WTC11 (cell line): ENCODE measurements around the gene ST6GALNAC3. TPM values are rescaled to one million over a fixed set of nuclear protein-coding genes. Genes with fewer than 3 reads are reported as not detected.

ENCODE experiments used
- ATAC-seq: fragments of 200-7000 bp; cut with Tn5 transposase; 2 replicates; pipeline ENCODE4 v1.10.0; 2021; ENCODE audit warnings: mild to moderate bottlenecking, moderate library complexity
- CTCF ChIA-PET: fragments of 300-600 bp; sonication (Branson Sonifier 250); formaldehyde crosslinking; loops from one replicate; lab custom pipeline; 2021; ENCODE audit warnings: antibody characterized with exemption; lab: Charles Lee
- POLR2A ChIA-PET: fragments of 350-600 bp; sonication (Branson Sonifier 250); formaldehyde crosslinking; loops from one replicate; lab custom pipeline; 2021; ENCODE audit warnings: antibody characterized with exemption; lab: Charles Lee
- DNase-seq: peaks from one replicate; pipeline ENCODE4 v3.0.0; 2021; ENCODE audit warnings: low spot score
- H3K27ac Mint-ChIP-seq: 2 replicates; pipeline ENCODE4 v1.8.0; 2021; ENCODE audit warnings: mixed read lengths
- H3K27me3 Mint-ChIP-seq: 2 replicates; pipeline ENCODE4 v1.8.0; 2021; ENCODE audit warnings: low read depth, mild to moderate bottlenecking, moderate library complexity, mixed read lengths
- H3K36me3 Mint-ChIP-seq: 2 replicates; pipeline ENCODE4 v1.8.0; 2021; ENCODE audit warnings: mixed read lengths
- H3K4me1 Mint-ChIP-seq: 2 replicates; pipeline ENCODE4 v1.8.0; 2022; ENCODE audit warnings: mixed read lengths
- H3K4me3 Mint-ChIP-seq: 2 replicates; pipeline ENCODE4 v1.8.0; 2021; ENCODE audit warnings: mild to moderate bottlenecking, moderate library complexity, mixed read lengths
- H3K9me3 Mint-ChIP-seq: 2 replicates; pipeline ENCODE4 v1.8.0; 2021; ENCODE audit warnings: mixed read lengths
- ATF6 ChIP-seq: sonication (generic); formaldehyde crosslinking; IDR thresholded peaks from 2 replicates; pipeline ENCODE4 v1.8.1; 2023; ENCODE audit warnings: mild to moderate bottlenecking, missing genetic modification reagents
- CREM ChIP-seq: sonication (generic); formaldehyde crosslinking; IDR thresholded peaks from 2 replicates; pipeline ENCODE4 v1.8.1; 2022; ENCODE audit warnings: mild to moderate bottlenecking, missing genetic modification reagents, moderate library complexity
- E2F1 ChIP-seq: sonication (generic); formaldehyde crosslinking; IDR thresholded peaks from 2 replicates; pipeline ENCODE4 v1.8.0; 2022; ENCODE audit warnings: mild to moderate bottlenecking, missing genetic modification reagents
- GABPB1 ChIP-seq: sonication (generic); formaldehyde crosslinking; IDR thresholded peaks from 2 replicates; pipeline ENCODE4 v1.8.1; 2023; ENCODE audit warnings: mild to moderate bottlenecking, missing genetic modification reagents
- NFE2L1 ChIP-seq: sonication (generic); formaldehyde crosslinking; IDR thresholded peaks from 2 replicates; pipeline ENCODE4 v1.8.1; 2023; ENCODE audit warnings: missing genetic modification reagents
- NR1H2 ChIP-seq: sonication (generic); formaldehyde crosslinking; IDR thresholded peaks from 2 replicates; pipeline ENCODE4 v1.9.0; 2021; ENCODE audit warnings: mild to moderate bottlenecking, moderate library complexity, missing genetic modification reagents
- SMAD3 ChIP-seq: sonication (generic); formaldehyde crosslinking; IDR thresholded peaks from 2 replicates; pipeline ENCODE4 v1.8.0; 2022; ENCODE audit warnings: missing genetic modification reagents, mild to moderate bottlenecking, borderline replicate concordance
- SP1 ChIP-seq: sonication (generic); formaldehyde crosslinking; conservative IDR thresholded peaks from 2 replicates; pipeline ENCODE4 v1.8.1; 2022; ENCODE audit warnings: missing genetic modification reagents
- USF1 ChIP-seq: sonication (generic); formaldehyde crosslinking; IDR thresholded peaks from 2 replicates; pipeline ENCODE4 v1.8.0; 2022; ENCODE audit warnings: mild to moderate bottlenecking, missing genetic modification reagents
- USF2 ChIP-seq: sonication (generic); formaldehyde crosslinking; IDR thresholded peaks from 2 replicates; pipeline ENCODE4 v1.8.1; 2023; ENCODE audit warnings: mild to moderate bottlenecking, missing genetic modification reagents, moderate library complexity
- ZNF121 ChIP-seq: sonication (generic); formaldehyde crosslinking; IDR thresholded peaks from 2 replicates; pipeline ENCODE4 v1.8.0; 2023; ENCODE audit warnings: missing genetic modification reagents
- ZNF138 ChIP-seq: sonication (generic); formaldehyde crosslinking; conservative IDR thresholded peaks from 2 replicates; pipeline ENCODE4 v1.8.1; 2022; ENCODE audit warnings: mild to moderate bottlenecking, moderate library complexity, missing genetic modification reagents
- ZNF512 ChIP-seq: sonication (generic); formaldehyde crosslinking; IDR thresholded peaks from 2 replicates; pipeline ENCODE4 v1.8.1; 2022; ENCODE audit warnings: missing genetic modification reagents, borderline replicate concordance
- total RNA-seq: library from RNA; stranded (reverse); gene quantifications from 3 replicates; pipeline ENCODE4 v1.2.3, GENCODE V29; 2021
- TF ChIP-seq, protein P1 (sequence below): fragments of 250-450 bp; sonication (Bioruptor Pico); conservative IDR thresholded peaks from 2 replicates; pipeline ENCODE4 v1.9.0; 2021; ENCODE audit warnings: mild to moderate bottlenecking
- TF ChIP-seq, protein P2 (sequence below): sonication (generic); formaldehyde crosslinking; conservative IDR thresholded peaks from 2 replicates; pipeline ENCODE4 v1.8.1; 2022; ENCODE audit warnings: mild to moderate bottlenecking, missing genetic modification reagents

ST6GALNAC3 gene
- total RNA-seq, 1 experiment from 2014 or later: 11.9 TPM

DNA sequence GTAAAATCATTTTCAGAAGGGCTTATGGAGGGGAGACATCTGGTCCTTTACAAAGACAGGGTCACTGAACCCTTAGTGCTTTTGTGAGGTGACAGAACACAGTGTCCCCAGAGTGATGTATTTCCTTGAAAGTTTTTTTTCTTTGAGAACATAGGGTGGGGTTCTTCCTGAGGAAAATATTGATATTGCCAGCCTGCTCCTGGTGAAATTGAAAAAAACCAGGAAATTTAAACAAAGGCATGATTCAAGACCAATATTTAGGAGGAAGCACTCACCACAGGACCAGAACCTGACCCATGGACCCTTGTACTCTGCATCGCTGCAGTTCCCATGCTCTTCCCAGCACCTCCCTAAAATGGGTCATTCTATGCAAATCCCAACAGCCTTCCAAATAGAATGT is 63.7 kb downstream of the ST6GALNAC3 start (continued):
- TF ChIP-seq NR1H2 (CRISPR knock-in tag): no peak
- no peak for TF ChIP-seq ZNF121
- TF ChIP-seq, protein P1, sequence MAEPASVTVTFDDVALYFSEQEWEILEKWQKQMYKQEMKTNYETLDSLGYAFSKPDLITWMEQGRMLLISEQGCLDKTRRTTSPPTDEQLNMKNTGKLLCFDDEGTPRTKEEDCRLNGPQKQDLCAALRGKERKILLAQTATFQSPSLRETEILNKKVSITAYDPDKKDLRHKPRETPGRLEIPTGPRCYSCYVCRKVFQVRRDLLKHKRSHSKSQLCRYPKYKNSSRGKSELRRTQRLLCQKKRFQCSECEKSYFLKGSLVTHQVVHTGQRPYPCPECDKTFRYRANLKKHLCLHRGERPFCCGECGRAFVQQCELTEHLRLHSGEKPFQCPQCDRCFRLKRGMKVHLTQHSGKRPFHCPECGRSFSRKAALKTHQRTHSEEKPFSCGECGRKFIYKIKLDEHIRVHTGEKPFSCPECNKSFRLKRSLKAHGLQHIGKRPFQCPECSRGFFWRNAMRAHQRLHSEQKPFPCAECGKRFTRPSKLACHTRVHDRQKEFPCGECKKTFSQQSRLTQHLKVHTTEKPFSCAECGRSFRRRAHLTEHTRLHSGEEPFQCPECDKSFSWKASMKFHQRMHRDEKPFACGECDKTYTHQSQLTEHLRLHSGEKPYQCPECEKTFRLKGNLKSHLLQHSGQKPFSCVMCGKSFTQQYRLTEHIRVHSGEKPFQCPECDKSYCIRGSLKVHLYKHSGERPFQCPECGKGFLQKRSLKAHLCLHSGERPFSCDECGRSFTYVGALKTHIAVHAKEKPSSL (CRISPR knock-in tag): no peak

GRCh38 chr1:76140227-76140626 is 65.7 kb downstream of the ST6GALNAC3 start:
- Mint-ChIP-seq H3K4me1 (peaks cover 25% of the 10 kb centered on the region), H3K36me3 (no peaks in the 10 kb centered on the region), H3K27ac (no peak overlapping the region), H3K4me3 (no peak overlapping the region), H3K27me3 (no peaks in the 10 kb centered on the region), H3K9me3 (no peaks in the 10 kb centered on the region)
- TF ChIP-seq SMAD3 (CRISPR knock-in tag) (no peak), USF1 (peak; percentile 65), NR1H2 (CRISPR knock-in tag) (no peak), NFE2L1 (no peak), GABPB1 (no peak), USF2 (CRISPR knock-in tag) (peak; percentile 82)
- peak; percentile 18 for DNase-seq
- POLR2A ChIA-PET: interaction anchor here (0.6 kb wide), 1 partner anchor 109 kb away, joined by 3 read pairs; no protein-coding TSS in a partner anchor
- ATAC-seq: peak; percentile 91
- CTCF ChIA-PET: interaction anchor here (0.7 to 2.2 kb wide), 8 partner anchors 14 to 231 kb away, joined by 3 to 8 read pairs (median 3); no protein-coding TSS in a partner anchor

GRCh38 chr1:76141929-76142328 is 67.4 kb downstream of the ST6GALNAC3 start:
- H3K36me3 Mint-ChIP-seq: no peaks in the 10 kb centered on the region
- ChIA-PET POLR2A (no interaction called here), CTCF (interaction anchor here (0.9 to 1.0 kb wide), 2 partner anchors 12 to 46 kb away, joined by 3 to 7 read pairs; no protein-coding TSS in a partner anchor)
- no peak overlapping the region for H3K4me3 Mint-ChIP-seq
- DNase-seq (peak; percentile 36), ATAC-seq (peak; percentile 54)
- H3K4me1 Mint-ChIP-seq: peaks cover 25% of the 10 kb centered on the region
- no peaks in the 10 kb centered on the region for H3K27me3 Mint-ChIP-seq
- no peak for TF ChIP-seq SP1 (CRISPR knock-in tag)
- no peak for TF ChIP-seq ATF6 (CRISPR knock-in tag)
- no peak for TF ChIP-seq E2F1 (CRISPR knock-in tag)
- TF ChIP-seq ZNF512 (CRISPR knock-in tag): no peak
- TF ChIP-seq, protein P2, sequence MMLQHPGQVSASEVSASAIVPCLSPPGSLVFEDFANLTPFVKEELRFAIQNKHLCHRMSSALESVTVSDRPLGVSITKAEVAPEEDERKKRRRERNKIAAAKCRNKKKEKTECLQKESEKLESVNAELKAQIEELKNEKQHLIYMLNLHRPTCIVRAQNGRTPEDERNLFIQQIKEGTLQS: no peak
- no peak for TF ChIP-seq ZNF138 (CRISPR knock-in tag)
- TF ChIP-seq CREM (CRISPR knock-in tag): no peak
- no peak overlapping the region for H3K27ac Mint-ChIP-seq
- no peaks in the 10 kb centered on the region for H3K9me3 Mint-ChIP-seq
